ENCODE results near the gene CDC5L. TPM values are rescaled to one million over a fixed set of nuclear protein-coding genes. Genes with fewer than 3 reads are reported as not detected.
A peak's percentile ranks its signal among the peaks of the same experiment; 100 is the strongest.

The CDC5L gene
- total RNA-seq, 6 donors from 2014 or later, result 5.4 to 24.0 (median 13.8) TPM

- Histone ChIP-seq H3K4me1 (peaks cover 29 to 43% (median 31%) of the 10 kb centered on the region in 4 donors), H3K36me3 (peaks cover 0 to 10% (median 3%) of the 10 kb centered on the region in 4 donors), H3K27me3 (no peaks in the 10 kb centered on the region), H3K4me3 (peak overlapping the region in 3 of 4 donors; percentile 88 to 89 (median 88)), H3K9me3 (no peaks in the 10 kb centered on the region), H3K27ac (peak overlapping the region; percentile 95 to 99 (median 97))
- TF ChIP-seq POLR2AphosphoS5 (IDR thresholded peaks at IDR 0.05), result no peak
- TF ChIP-seq CTCF (IDR thresholded peaks at IDR 0.05), result no peak
- TF ChIP-seq EP300 (IDR thresholded peaks at IDR 0.05), result no peak
- TF ChIP-seq POLR2A (IDR thresholded peaks at IDR 0.05), result no peak
- ATAC-seq (ENCODE audit: low FRiP score in 2 of 2) (peak; percentile 34 to 71), DNase-seq (peak in 1 of 2 donors; percentile 79)
- 49 to 51% methylated on average over 6 of the region's 6 CpGs for WGBS, 2 donors
Measured at GRCh38 chr6:44386364-44386928, 1.1 kb upstream of the CDC5L start.

- Histone ChIP-seq H3K36me3 (peaks cover 0 to 15% (median 6%) of the 10 kb centered on the region in 4 donors), H3K4me1 (peaks cover 29 to 38% (median 30%) of the 10 kb centered on the region in 4 donors), H3K4me3 (peak overlapping the region; percentile 77 to 89 (median 88)), H3K9me3 (no peaks in the 10 kb centered on the region), H3K27me3 (no peaks in the 10 kb centered on the region), H3K27ac (peak overlapping the region; percentile 95 to 99 (median 97))
- ATAC-seq (ENCODE audit: low FRiP score in 2 of 2) (peak; percentile 26 to 40), DNase-seq (no peak)
- 8 to 17% methylated on average over 6 to 8 of the region's 8 CpGs for WGBS, 2 donors
- TF ChIP-seq EP300 (IDR thresholded peaks at IDR 0.05), result no peak
- TF ChIP-seq CTCF (IDR thresholded peaks at IDR 0.05), result no peak
Measured at GRCh38 chr6:44386929-44387345, 569 bp upstream of the CDC5L start.

GRCh38 chr6:44388135-44388487 lies 605 bp downstream of the CDC5L start:
- peaks cover 8 to 27% (median 11%) of the 10 kb centered on the region in 4 donors for H3K36me3 ChIP-seq
- no peaks in the 10 kb centered on the region for H3K27me3 ChIP-seq
- WGBS, 2 donors, result 0 to 1% methylated on average over 4 to 8 of the region's 10 CpGs
- TF ChIP-seq EP300 (IDR thresholded peaks at IDR 0.05) (no peak), POLR2AphosphoS5 (IDR thresholded peaks at IDR 0.05) (no peak), POLR2A (IDR thresholded peaks at IDR 0.05) (no peak), CTCF (IDR thresholded peaks at IDR 0.05) (no peak)
- no peak for ATAC-seq (ENCODE audit: low FRiP score in 2 of 2)
- H3K9me3 ChIP-seq, result no peaks in the 10 kb centered on the region
- H3K4me3 ChIP-seq, result peak overlapping the region; percentile 77 to 89 (median 88)
- peak overlapping the region; percentile 95 to 99 (median 97) for H3K27ac ChIP-seq
- no peak for DNase-seq
- H3K4me1 ChIP-seq, result peaks cover 29 to 34% (median 30%) of the 10 kb centered on the region in 4 donors

- WGBS, 2 donors, result 59 to 66% methylated on average over 5 of the region's 5 CpGs
- H3K4me3 ChIP-seq, result peak overlapping the region in 2 of 4 donors; percentile 88 to 89
- DNase-seq (no peak), ATAC-seq (ENCODE audit: low FRiP score in 2 of 2) (no peak)
- no peak overlapping the region for H3K27ac ChIP-seq
- H3K27me3 ChIP-seq, result no peaks in the 10 kb centered on the region
- no peak for TF ChIP-seq POLR2AphosphoS5 (IDR thresholded peaks at IDR 0.05)
- TF ChIP-seq EP300 (IDR thresholded peaks at IDR 0.05), result no peak
- no peak for TF ChIP-seq POLR2A (IDR thresholded peaks at IDR 0.05)
- TF ChIP-seq CTCF (IDR thresholded peaks at IDR 0.05), result no peak
- peaks cover 29 to 34% (median 30%) of the 10 kb centered on the region in 4 donors for H3K4me1 ChIP-seq
- no peaks in the 10 kb centered on the region for H3K9me3 ChIP-seq
- peaks cover 15 to 35% (median 19%) of the 10 kb centered on the region in 4 donors for H3K36me3 ChIP-seq
Measured at GRCh38 chr6:44388887-44389286, 1.4 kb downstream of the CDC5L start.

Data from upper lobe of left lung (tissue), 6 donors.